ENCODE measurements around the gene SMARCD3.

GRCh38 chr7:151213826-151214225 lies 34.7 kb downstream of the SMARCD3 start:
- TF ChIP-seq CTCF (IDR thresholded peaks at IDR 0.05) (no peak), POLR2A (IDR thresholded peaks at IDR 0.05) (no peak)

Data from thyroid gland (tissue), 4 donors.